A673 (cell line): Measurements from ENCODE around the gene EIF4E3.

ENCODE experiments used
- EZH2 ChIP-seq: fragments of 200-600 bp; sonication (generic); IDR thresholded peaks from 2 replicates; pipeline ENCODE4 v1.6.1; 2017; ENCODE audit warnings: borderline replicate concordance, low read depth, mild to moderate bottlenecking, mixed read lengths, antibody characterized with exemption, low read length; ENCODE audit not compliant: poor library complexity, severe bottlenecking
- TF ChIP-seq, protein P1 (sequence below): fragments of 300-800, 200-600 bp; sonication (generic); conservative IDR thresholded peaks from 2 replicates; pipeline ENCODE4 v1.5.1; 2017; ENCODE audit warnings: low read depth, mild to moderate bottlenecking, antibody characterized with exemption, low read length, moderate library complexity, mixed read lengths

DNA sequence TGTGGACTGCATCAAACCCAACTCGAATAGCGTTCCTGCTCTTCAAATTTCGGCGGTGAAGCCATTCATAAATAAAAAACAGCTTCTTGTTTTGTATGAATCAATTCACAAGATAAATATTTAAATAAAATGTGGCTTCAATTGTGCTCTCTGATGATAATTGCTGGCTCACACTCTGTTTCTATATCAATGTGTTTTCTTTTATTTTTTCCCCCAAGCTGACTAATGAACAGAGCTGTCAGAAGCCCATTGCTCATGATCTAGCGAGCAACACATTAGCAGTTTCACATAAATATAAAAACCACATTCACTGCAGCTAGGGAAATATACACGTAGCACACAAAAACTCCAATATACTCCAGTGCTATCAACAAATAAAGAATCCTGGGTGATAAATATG is 96.7 kb downstream of the EIF4E3 start:
- TF ChIP-seq, protein P1, sequence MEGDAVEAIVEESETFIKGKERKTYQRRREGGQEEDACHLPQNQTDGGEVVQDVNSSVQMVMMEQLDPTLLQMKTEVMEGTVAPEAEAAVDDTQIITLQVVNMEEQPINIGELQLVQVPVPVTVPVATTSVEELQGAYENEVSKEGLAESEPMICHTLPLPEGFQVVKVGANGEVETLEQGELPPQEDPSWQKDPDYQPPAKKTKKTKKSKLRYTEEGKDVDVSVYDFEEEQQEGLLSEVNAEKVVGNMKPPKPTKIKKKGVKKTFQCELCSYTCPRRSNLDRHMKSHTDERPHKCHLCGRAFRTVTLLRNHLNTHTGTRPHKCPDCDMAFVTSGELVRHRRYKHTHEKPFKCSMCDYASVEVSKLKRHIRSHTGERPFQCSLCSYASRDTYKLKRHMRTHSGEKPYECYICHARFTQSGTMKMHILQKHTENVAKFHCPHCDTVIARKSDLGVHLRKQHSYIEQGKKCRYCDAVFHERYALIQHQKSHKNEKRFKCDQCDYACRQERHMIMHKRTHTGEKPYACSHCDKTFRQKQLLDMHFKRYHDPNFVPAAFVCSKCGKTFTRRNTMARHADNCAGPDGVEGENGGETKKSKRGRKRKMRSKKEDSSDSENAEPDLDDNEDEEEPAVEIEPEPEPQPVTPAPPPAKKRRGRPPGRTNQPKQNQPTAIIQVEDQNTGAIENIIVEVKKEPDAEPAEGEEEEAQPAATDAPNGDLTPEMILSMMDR = no peak
- no peak for TF ChIP-seq EZH2
